Smooth muscle cell (in vitro differentiated cells): ENCODE measurements around the gene COBL. TPM values are rescaled to one million over a fixed set of nuclear protein-coding genes. Genes with fewer than 3 reads are reported as not detected.

Source experiments
- DNase-seq: peaks from one replicate; lab custom pipeline; 2025; ENCODE audit not compliant: unreplicated experiment; lab: John Stamatoyannopoulos, UW
- H2AFZ ChIP-seq: fragments of 200-600 bp; sonication (generic); 2 replicates; pipeline ENCODE4 v1.6.0; 2016; ENCODE audit warnings: antibody characterized with exemption, low read depth, mild to moderate bottlenecking
- H3F3A ChIP-seq: fragments of 200-600 bp; sonication (generic); 2 replicates; pipeline ENCODE4 v1.6.0; 2017; ENCODE audit warnings: antibody characterized with exemption, low read depth
- H3K27ac ChIP-seq: fragments of 200-600 bp; sonication (generic); 2 replicates; pipeline ENCODE4 v1.5.1; 2016; ENCODE audit warnings: low read depth, mild to moderate bottlenecking
- H3K27me3 ChIP-seq: fragments of 200-600 bp; sonication (generic); 2 replicates; pipeline ENCODE4 v1.6.1; 2016; ENCODE audit warnings: low read depth, mild to moderate bottlenecking
- H3K36me3 ChIP-seq: fragments of 200-600 bp; sonication (generic); 2 replicates; pipeline ENCODE4 v1.5.1; 2016; ENCODE audit warnings: low read depth
- H3K4me1 ChIP-seq: fragments of 200-600 bp; sonication (generic); 2 replicates; pipeline ENCODE4 v1.5.1; 2016; ENCODE audit warnings: low read depth
- H3K4me2 ChIP-seq: fragments of 200-600 bp; sonication (generic); 2 replicates; pipeline ENCODE4 v1.6.0; 2016; ENCODE audit warnings: mild to moderate bottlenecking
- H3K4me3 ChIP-seq: fragments of 200-600 bp; sonication (generic); 2 replicates; pipeline ENCODE4 v1.5.1; 2016; ENCODE audit warnings: mild to moderate bottlenecking
- H3K79me2 ChIP-seq: fragments of 200-600 bp; sonication (generic); 2 replicates; pipeline ENCODE4 v1.6.0; 2016; ENCODE audit warnings: low read depth, mild to moderate bottlenecking
- H3K9ac ChIP-seq: fragments of 200-600 bp; sonication (generic); 2 replicates; pipeline ENCODE4 v1.6.0; 2016; ENCODE audit warnings: low read depth
- H3K9me3 ChIP-seq: fragments of 200-600 bp; sonication (generic); replicated peaks from 2 replicates; pipeline ENCODE4 v1.5.1; 2016; ENCODE audit warnings: low read depth
- H4K20me1 ChIP-seq: fragments of 200-600 bp; sonication (generic); 2 replicates; pipeline ENCODE4 v1.6.0; 2016; ENCODE audit warnings: low read depth
- CTCF ChIP-seq: fragments of 200-600 bp; sonication (generic); IDR thresholded peaks from 2 replicates; pipeline ENCODE4 v1.5.1; 2017; ENCODE audit warnings: borderline replicate concordance, mild to moderate bottlenecking, antibody characterized with exemption; ENCODE audit not compliant: insufficient read depth, poor library complexity, severe bottlenecking
- WGBS: methylation state at CpG from one replicate; pipeline ENCODE4 v1.1.7; 2016; ENCODE audit warnings: low lambda C conversion rate; 5-methylcytosine and 5-hydroxymethylcytosine counted together
- polyA plus RNA-seq: library from polyadenylated mRNA; unstranded; fragments of >200 nt; fragmentation: Nextera tagmentation; extraction: Ambion mirVana; gene quantifications from 2 replicates; pipeline ENCODE4 v1.2.1, GENCODE V29; 2016
- total RNA-seq: library from RNA; depleted of rRNA; stranded (reverse); fragments of >200 nt; gene quantifications from 2 replicates; pipeline ENCODE4 v1.2.3, GENCODE V29; 2014

The COBL gene
- total and polyA plus RNA-seq, 2 experiments from 2014 or later, result 0.47 to 2.8 TPM

GRCh38 chr7:51303142-51303525 is 13.5 kb downstream of the COBL start:
- Histone ChIP-seq H3F3A (no peaks in the 10 kb centered on the region), H3K27ac (peak overlapping the region; percentile 46), H3K9me3 (no peaks in the 10 kb centered on the region), H3K4me3 (no peak overlapping the region), H2AFZ (no peak overlapping the region), H3K4me2 (peak overlapping the region; percentile 59), H3K9ac (peak overlapping the region; percentile 72), H3K27me3 (no peaks in the 10 kb centered on the region), H3K79me2 (peaks cover 3% of the 10 kb centered on the region), H4K20me1 (no peaks in the 10 kb centered on the region), H3K4me1 (no peaks in the 10 kb centered on the region), H3K36me3 (no peaks in the 10 kb centered on the region)
- no peak for TF ChIP-seq CTCF
- 85% methylated on average over 10 of the region's 10 CpGs for WGBS
- no peak for DNase-seq

- no peaks in the 10 kb centered on the region for H3K4me1 ChIP-seq
- no peak for TF ChIP-seq CTCF
- no peak for DNase-seq
- 85% methylated on average over 4 of the region's 4 CpGs for WGBS
- no peaks in the 10 kb centered on the region for H4K20me1 ChIP-seq
- H2AFZ ChIP-seq, result no peak overlapping the region
- H3K36me3 ChIP-seq, result no peaks in the 10 kb centered on the region
- peaks cover 3% of the 10 kb centered on the region for H3K79me2 ChIP-seq
- H3K27ac ChIP-seq, result no peak overlapping the region
- H3F3A ChIP-seq, result no peaks in the 10 kb centered on the region
- H3K4me2 ChIP-seq, result no peak overlapping the region
- no peaks in the 10 kb centered on the region for H3K9me3 ChIP-seq
- H3K4me3 ChIP-seq, result no peak overlapping the region
- peak overlapping the region; percentile 18 for H3K9ac ChIP-seq
- H3K27me3 ChIP-seq, result no peaks in the 10 kb centered on the region
Measured at GRCh38 chr7:51301806-51302205, 14.8 kb downstream of the COBL start.

GRCh38 chr7:51300762-51301674 is 15.6 kb downstream of the COBL start:
- Histone ChIP-seq H4K20me1 (no peaks in the 10 kb centered on the region), H3K36me3 (no peaks in the 10 kb centered on the region), H3K79me2 (peaks cover 3% of the 10 kb centered on the region), H3K4me3 (no peak overlapping the region), H2AFZ (no peak overlapping the region), H3K9me3 (no peaks in the 10 kb centered on the region), H3F3A (no peaks in the 10 kb centered on the region), H3K27me3 (no peaks in the 10 kb centered on the region), H3K4me2 (no peak overlapping the region), H3K4me1 (no peaks in the 10 kb centered on the region), H3K9ac (peak overlapping the region; percentile 18), H3K27ac (no peak overlapping the region)
- no peak for TF ChIP-seq CTCF
- no peak for DNase-seq
- WGBS, result 95% methylated on average over 30 of the region's 30 CpGs
